ENCODE measurements around the gene DTX4.

- TF ChIP-seq CTCF (IDR thresholded peaks at IDR 0.05; ENCODE audit: low read depth, low read length): no peak
- TF ChIP-seq POLR2A (IDR thresholded peaks at IDR 0.05; ENCODE audit: extremely low read depth, insufficient read length): no peak
- TF ChIP-seq MAX (IDR thresholded peaks at IDR 0.05; ENCODE audit: low read depth, low read length): no peak
These were observed 37.0 kb downstream of the DTX4 start for GRCh38 chr11:59208956-59209355.

All from NB4 (cell line).